Kidney (tissue), 14 donors: ENCODE data around the gene CEP170. TPM values are rescaled to one million over a fixed set of nuclear protein-coding genes. Genes with fewer than 3 reads are reported as not detected.

Experiments
- DNase-seq, 5 donors: peaks; one replicate each; pipeline ENCODE4 v3.0.0-alpha.2; 2013 to 2020
- FAIRE-seq: peaks from 2 replicates; lab custom pipeline; 2012; peaks lifted over from hg19 to GRCh38; lab: Jason Lieb, UNC
- H3K27ac ChIP-seq, 2 donors: one replicate each; pipeline ENCODE4 v1.7.0; 2013; ENCODE audit warnings: low read depth in 2 of 2, low read length in 2 of 2, inconsistent platforms in 1 of 2
- H3K27me3 ChIP-seq: one replicate; pipeline ENCODE4 v1.7.1; 2013; ENCODE audit warnings: low read length, inconsistent platforms; ENCODE audit not compliant: control insufficient read depth, insufficient read depth
- H3K36me3 ChIP-seq, 3 donors: one replicate each; pipeline versions ENCODE4 v1.7.0 to v1.7.1; 2013; ENCODE audit warnings: low read length in 3 of 3, control low read depth in 1 of 3, inconsistent platforms in 1 of 3; ENCODE audit not compliant: insufficient read depth in 3 of 3, control insufficient read depth in 2 of 3
- H3K4me1 ChIP-seq, 3 donors: one replicate each; pipeline versions ENCODE4 v1.7.0 to v1.7.1; 2013; ENCODE audit warnings: low read length in 3 of 3, inconsistent platforms in 1 of 3, low read depth in 1 of 3; ENCODE audit not compliant: control insufficient read depth in 2 of 3, insufficient read depth in 2 of 3
- H3K4me3 ChIP-seq, 3 donors: one replicate each; pipeline versions ENCODE4 v1.7.0 to v1.8.1; 2013; ENCODE audit warnings: low read length in 3 of 3, control low read depth in 1 of 3, inconsistent platforms in 1 of 3
- H3K9ac ChIP-seq, 3 donors: one replicate each; pipeline versions ENCODE4 v1.7.0 to v1.7.1; 2013; ENCODE audit warnings: low read length in 3 of 3, control low read depth in 1 of 3, inconsistent platforms in 1 of 3
- H3K9me3 ChIP-seq, 3 donors: one replicate each; pipeline versions ENCODE4 v1.7.0 to v1.7.1; 2013; ENCODE audit warnings: low read length in 3 of 3, control low read depth in 1 of 3, inconsistent platforms in 1 of 3; ENCODE audit not compliant: control insufficient read depth in 2 of 3, insufficient read depth in 1 of 3
- intact Hi-C: fragments of 100-400 bp; cut with DNase I; formaldehyde crosslinking; loops from one replicate; pipeline ENCODE4 v1.11.1; 2022
- polyA plus RNA-seq: library from polyadenylated mRNA; stranded (reverse); fragments of 350-450 nt; fragmentation: Illumina TruSeq; extraction: RNeasy Lipid Tissue Mini Kit (QIAGEN cat#74804); gene quantifications from one replicate; pipeline ENCODE4 v1.2.3, GENCODE V29; 2014; ENCODE audit warnings: low read depth, low replicate concordance; ENCODE audit not compliant: insufficient read depth
- total RNA-seq: library from RNA; stranded (reverse); fragmentation: NEBNext Ultra II Directional; extraction: Animal tissue kit (Norgen Biotek cat#: 25700); gene quantifications from one replicate; pipeline ENCODE4 v1.2.1, GENCODE V29; 2021
- TF ChIP-seq, protein P1 (sequence below): IDR thresholded peaks from 3 replicates; pipeline ENCODE4 v1.5.1; 2012; ENCODE audit warnings: mild to moderate bottlenecking, moderate library complexity, borderline replicate concordance; ENCODE audit not compliant: insufficient read depth; ENCODE audit errors: extremely low read depth
- donor health status: control.
- donor health status: control.
- donor health status: control.
- donor health status: control.
- donor health status: control.
- donor health status: DM: yes; HTN: yes; CAD: no.
- donor health status: Normal renal cell carcinoma (clear cell type).

Gene CEP170
- total and polyA plus RNA-seq, 2 donors from 2014 or later = 6.8 to 43.2 TPM

- Histone ChIP-seq H3K4me1 (no peaks in the 10 kb centered on the region), H3K36me3 (peaks cover 0 to 12% (median 0%) of the 10 kb centered on the region in 3 donors), H3K4me3 (no peak overlapping the region), H3K27me3 (no peaks in the 10 kb centered on the region), H3K27ac (no peak overlapping the region), H3K9me3 (no peaks in the 10 kb centered on the region), H3K9ac (no peak overlapping the region)
- TF ChIP-seq, protein P1, sequence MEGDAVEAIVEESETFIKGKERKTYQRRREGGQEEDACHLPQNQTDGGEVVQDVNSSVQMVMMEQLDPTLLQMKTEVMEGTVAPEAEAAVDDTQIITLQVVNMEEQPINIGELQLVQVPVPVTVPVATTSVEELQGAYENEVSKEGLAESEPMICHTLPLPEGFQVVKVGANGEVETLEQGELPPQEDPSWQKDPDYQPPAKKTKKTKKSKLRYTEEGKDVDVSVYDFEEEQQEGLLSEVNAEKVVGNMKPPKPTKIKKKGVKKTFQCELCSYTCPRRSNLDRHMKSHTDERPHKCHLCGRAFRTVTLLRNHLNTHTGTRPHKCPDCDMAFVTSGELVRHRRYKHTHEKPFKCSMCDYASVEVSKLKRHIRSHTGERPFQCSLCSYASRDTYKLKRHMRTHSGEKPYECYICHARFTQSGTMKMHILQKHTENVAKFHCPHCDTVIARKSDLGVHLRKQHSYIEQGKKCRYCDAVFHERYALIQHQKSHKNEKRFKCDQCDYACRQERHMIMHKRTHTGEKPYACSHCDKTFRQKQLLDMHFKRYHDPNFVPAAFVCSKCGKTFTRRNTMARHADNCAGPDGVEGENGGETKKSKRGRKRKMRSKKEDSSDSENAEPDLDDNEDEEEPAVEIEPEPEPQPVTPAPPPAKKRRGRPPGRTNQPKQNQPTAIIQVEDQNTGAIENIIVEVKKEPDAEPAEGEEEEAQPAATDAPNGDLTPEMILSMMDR = no peak
- intact Hi-C loops = no loop called here
- FAIRE-seq = no peak
- DNase-seq = no peak
Observed at GRCh38 chr1:243294723-243295121, 39.6 kb upstream of the CEP170 start.

DNA sequence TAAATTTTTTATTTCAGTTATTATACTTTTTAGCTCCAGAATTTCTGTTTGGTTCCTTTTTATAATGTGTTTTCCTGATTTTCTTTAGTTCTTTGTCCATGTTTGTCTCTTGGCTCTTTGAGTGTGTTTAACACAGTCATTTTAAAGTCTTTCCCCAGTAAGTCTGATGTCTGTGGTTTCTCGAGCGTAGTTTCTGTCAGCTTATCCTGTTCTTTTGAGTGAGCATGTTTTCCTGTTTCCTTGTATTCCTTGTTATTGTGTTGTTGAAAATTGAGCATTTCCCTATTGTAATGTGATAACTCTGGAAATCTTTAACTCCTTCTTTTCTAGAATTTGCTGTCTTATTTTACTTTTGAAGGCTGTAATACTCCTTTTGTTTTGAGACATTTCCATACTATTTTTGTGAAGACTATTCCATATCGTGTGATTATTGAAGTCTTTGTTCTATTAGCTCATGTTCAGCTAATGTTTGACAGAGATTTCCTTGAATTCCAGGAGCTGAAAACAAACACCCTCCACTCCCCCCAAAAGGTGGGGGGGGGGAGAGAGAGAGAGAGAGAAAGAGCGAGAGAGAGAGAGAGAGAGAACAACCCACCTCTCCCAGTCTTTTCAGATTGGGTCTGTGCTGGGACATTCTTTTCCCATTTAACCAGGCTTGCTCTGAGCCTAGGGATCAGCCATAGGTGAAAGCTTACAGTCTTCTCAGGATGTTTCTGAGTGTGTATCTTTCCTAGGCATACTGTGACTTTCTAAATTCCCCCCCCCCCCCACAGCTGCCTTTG is 39.1 kb upstream of the CEP170 start:
- Histone ChIP-seq H3K9ac (no peak overlapping the region), H3K36me3 (peaks cover 0 to 12% (median 3%) of the 10 kb centered on the region in 3 donors), H3K4me3 (no peak overlapping the region), H3K4me1 (no peaks in the 10 kb centered on the region), H3K27me3 (no peaks in the 10 kb centered on the region), H3K27ac (no peak overlapping the region), H3K9me3 (no peaks in the 10 kb centered on the region)
- DNase-seq = no peak
- TF ChIP-seq, protein P1 = no peak
- intact Hi-C loops = no loop called here
- FAIRE-seq = no peak

GRCh38 chr1:243292117-243292516 is 37.0 kb upstream of the CEP170 start:
- peaks cover 0 to 12% (median 3%) of the 10 kb centered on the region in 3 donors for H3K36me3 ChIP-seq
- H3K9me3 ChIP-seq = no peaks in the 10 kb centered on the region
- no peak overlapping the region for H3K27ac ChIP-seq
- TF ChIP-seq, protein P1 = no peak
- FAIRE-seq (no peak), DNase-seq (no peak)
- no peak overlapping the region for H3K4me3 ChIP-seq
- H3K27me3 ChIP-seq = no peaks in the 10 kb centered on the region
- intact Hi-C loops = no loop called here
- no peak overlapping the region for H3K9ac ChIP-seq
- H3K4me1 ChIP-seq = no peaks in the 10 kb centered on the region
